ENCODE measurements around the gene PTMS. TPM values are rescaled to one million over a fixed set of nuclear protein-coding genes. Genes with fewer than 3 reads are reported as not detected.

PTMS gene
- total RNA-seq, 1 experiment from 2014 or later, result 422 TPM

DNA sequence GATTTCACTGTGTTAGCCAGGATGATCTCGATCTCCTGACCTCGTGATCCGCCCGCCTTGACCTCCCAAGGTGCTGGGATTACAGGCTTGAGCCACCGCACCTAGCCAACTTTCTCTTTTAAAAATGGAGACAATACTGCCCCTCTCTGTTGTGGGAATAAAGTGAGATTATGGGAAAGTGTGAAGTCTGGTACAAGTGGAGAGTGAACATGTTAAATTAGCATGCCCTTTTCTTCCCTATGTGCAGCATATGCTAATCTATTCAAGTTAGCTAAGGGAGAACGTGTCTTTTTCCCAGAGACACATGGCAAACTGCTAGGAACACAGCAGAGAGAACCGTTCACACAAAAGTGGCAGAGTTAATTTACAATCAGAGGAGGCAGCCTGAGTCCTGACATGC, 40.8 kb upstream of the PTMS start:
- Mint-ChIP-seq H3K4me1 (peaks cover 8 to 19% of the 10 kb centered on the region in 2 experiments), H3K4me3 (peak overlapping the region; percentile 73 to 87; a peak in 4 of 5 replicates), H3K9me3 (no peaks in the 10 kb centered on the region), H3K36me3 (ENCODE audit: insufficient read depth in 1 of 3, low read depth in 3 of 3) (peaks cover 9 to 39% (median 25%) of the 10 kb centered on the region in 3 experiments; a peak in 6 of 7 replicates), H3K27ac (no peak overlapping the region; a peak in 1 of 7 replicates), H3K27me3 (ENCODE audit: low read depth) (peaks cover 4% of the 10 kb centered on the region)
- no peak overlapping the region for H2BK20ac ChIP-seq (ENCODE audit: low read depth, low read length, poor library complexity, severe bottlenecking)
- no peak overlapping the region for H3K14ac ChIP-seq (ENCODE audit: insufficient read depth, low read length)
- H4K5ac ChIP-seq (ENCODE audit: insufficient read length, low read depth, low read length), result no peak overlapping the region
- H2AFZ ChIP-seq (ENCODE audit: low read length), result no peak overlapping the region
- H3K9me3 ChIP-seq (ENCODE audit: control insufficient read depth, low read depth, low read length), result no peaks in the 10 kb centered on the region
- H2BK12ac ChIP-seq (ENCODE audit: insufficient read length, low read depth, low read length), result no peak overlapping the region
- TF ChIP-seq, protein P1, sequence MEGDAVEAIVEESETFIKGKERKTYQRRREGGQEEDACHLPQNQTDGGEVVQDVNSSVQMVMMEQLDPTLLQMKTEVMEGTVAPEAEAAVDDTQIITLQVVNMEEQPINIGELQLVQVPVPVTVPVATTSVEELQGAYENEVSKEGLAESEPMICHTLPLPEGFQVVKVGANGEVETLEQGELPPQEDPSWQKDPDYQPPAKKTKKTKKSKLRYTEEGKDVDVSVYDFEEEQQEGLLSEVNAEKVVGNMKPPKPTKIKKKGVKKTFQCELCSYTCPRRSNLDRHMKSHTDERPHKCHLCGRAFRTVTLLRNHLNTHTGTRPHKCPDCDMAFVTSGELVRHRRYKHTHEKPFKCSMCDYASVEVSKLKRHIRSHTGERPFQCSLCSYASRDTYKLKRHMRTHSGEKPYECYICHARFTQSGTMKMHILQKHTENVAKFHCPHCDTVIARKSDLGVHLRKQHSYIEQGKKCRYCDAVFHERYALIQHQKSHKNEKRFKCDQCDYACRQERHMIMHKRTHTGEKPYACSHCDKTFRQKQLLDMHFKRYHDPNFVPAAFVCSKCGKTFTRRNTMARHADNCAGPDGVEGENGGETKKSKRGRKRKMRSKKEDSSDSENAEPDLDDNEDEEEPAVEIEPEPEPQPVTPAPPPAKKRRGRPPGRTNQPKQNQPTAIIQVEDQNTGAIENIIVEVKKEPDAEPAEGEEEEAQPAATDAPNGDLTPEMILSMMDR (conservative IDR thresholded peaks at IDR 0.05), result no peak
- H4K91ac ChIP-seq (ENCODE audit: insufficient read length, low read depth, low read length), result no peak overlapping the region
- WGBS (ENCODE audit: extremely low coverage, insufficient read length, low lambda C conversion rate), result no CpG with 5 or more reads among the region's 7 CpGs
- H3K18ac ChIP-seq (ENCODE audit: insufficient read length, low read depth, low read length), result no peak overlapping the region
- H2BK5ac ChIP-seq (ENCODE audit: insufficient read length, low read length), result no peak overlapping the region
- no peak for DNase-seq
- H3K23ac ChIP-seq (ENCODE audit: insufficient read length, low read depth, low read length), result no peak overlapping the region
- peaks cover 9% of the 10 kb centered on the region for H3K23me2 ChIP-seq (ENCODE audit: insufficient read length, low read depth, low read length, poor library complexity, severe bottlenecking)
- no peak overlapping the region for H3K9ac ChIP-seq (ENCODE audit: extremely low read depth, insufficient read length, low read length)
- H3K4ac ChIP-seq (ENCODE audit: low read depth, low read length), result no peak overlapping the region
- no peak overlapping the region for H2AK5ac ChIP-seq (ENCODE audit: insufficient read length, low read length)
- no peak overlapping the region for H3K27ac ChIP-seq (ENCODE audit: insufficient read length, low read depth, low read length)
- H3K27me3 ChIP-seq (ENCODE audit: insufficient read depth, low read length), result no peaks in the 10 kb centered on the region
- no peak overlapping the region for H4K8ac ChIP-seq (replicated peaks; ENCODE audit: insufficient read length, low read depth, low read length)
- H4K20me1 ChIP-seq (ENCODE audit: control insufficient read depth, insufficient read depth, insufficient read length), result no peaks in the 10 kb centered on the region
- no peak overlapping the region for H3K4me2 ChIP-seq (ENCODE audit: insufficient read depth, insufficient read length, low read length)
- no peaks in the 10 kb centered on the region for H3K79me1 ChIP-seq (ENCODE audit: insufficient read depth, low read depth, low read length, poor library complexity, severe bottlenecking)
- H3T11ph ChIP-seq (ENCODE audit: low read length), result no peak overlapping the region
- H3K4me1 ChIP-seq (ENCODE audit: insufficient read depth, low read length), result no peaks in the 10 kb centered on the region; the same call in 1 of the 2 replicates
- no peaks in the 10 kb centered on the region for H3K79me2 ChIP-seq (ENCODE audit: insufficient read depth, low read length)
- no peak overlapping the region for H2BK15ac ChIP-seq (ENCODE audit: low read depth, low read length)
- no peak overlapping the region for H3K56ac ChIP-seq (ENCODE audit: insufficient read length, low read depth, low read length)
- no peak overlapping the region for H2BK120ac ChIP-seq (ENCODE audit: low read depth, low read length, poor library complexity, severe bottlenecking)
